Ecto neural progenitor cell (in vitro differentiated cells): ENCODE results near the gene STPG1.

ENCODE experiments used
- DNase-seq: peaks from one replicate; pipeline ENCODE4 v3.0.0-alpha.2; 2018; ENCODE audit warnings: low spot score

STPG1 gene

GRCh38 chr1:24426744-24427544 is 13.4 kb upstream of the STPG1 start:
- DNase-seq = no peak

DNA sequence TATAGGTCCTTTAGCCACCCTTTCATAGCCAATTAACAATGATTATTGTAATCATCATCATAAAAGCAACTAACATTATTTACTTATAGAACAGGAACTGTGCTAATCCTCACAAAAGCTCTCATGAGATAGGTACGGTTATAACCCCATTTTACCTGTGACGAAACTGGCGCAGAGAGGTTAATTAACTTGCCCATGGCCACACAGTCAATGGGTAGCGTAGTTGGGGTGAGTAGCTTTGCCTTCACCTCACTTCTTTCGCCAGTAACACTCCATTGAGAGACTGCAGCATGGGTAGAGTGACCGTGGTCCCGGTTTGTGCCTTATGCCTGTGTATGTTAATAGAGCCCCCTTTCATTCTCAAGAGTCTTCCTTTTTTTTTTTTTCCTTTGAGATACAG is 12.3 kb upstream of the STPG1 start:
- DNase-seq = no peak

- DNase-seq = no peak
Observed at GRCh38 chr1:24425441-24425840, 11.9 kb upstream of the STPG1 start.

GRCh38 chr1:24424990-24425389 is 11.4 kb upstream of the STPG1 start:
- DNase-seq = no peak

- no peak for DNase-seq
Observed at GRCh38 chr1:24424207-24424606, 10.6 kb upstream of the STPG1 start.

- DNase-seq = no peak
Observed at GRCh38 chr1:24421502-24421901, 7.9 kb upstream of the STPG1 start.

GRCh38 chr1:24420547-24420946 is 7.0 kb upstream of the STPG1 start:
- no peak for DNase-seq

- no peak for DNase-seq
Observed at GRCh38 chr1:24418898-24419628, 5.5 kb upstream of the STPG1 start.

GRCh38 chr1:24417681-24418080 is 4.1 kb upstream of the STPG1 start:
- no peak for DNase-seq

- DNase-seq = no peak
Observed at GRCh38 chr1:24416666-24417391, 3.2 kb upstream of the STPG1 start.

GRCh38 chr1:24415910-24416665 is 2.5 kb upstream of the STPG1 start:
- DNase-seq = no peak

DNA sequence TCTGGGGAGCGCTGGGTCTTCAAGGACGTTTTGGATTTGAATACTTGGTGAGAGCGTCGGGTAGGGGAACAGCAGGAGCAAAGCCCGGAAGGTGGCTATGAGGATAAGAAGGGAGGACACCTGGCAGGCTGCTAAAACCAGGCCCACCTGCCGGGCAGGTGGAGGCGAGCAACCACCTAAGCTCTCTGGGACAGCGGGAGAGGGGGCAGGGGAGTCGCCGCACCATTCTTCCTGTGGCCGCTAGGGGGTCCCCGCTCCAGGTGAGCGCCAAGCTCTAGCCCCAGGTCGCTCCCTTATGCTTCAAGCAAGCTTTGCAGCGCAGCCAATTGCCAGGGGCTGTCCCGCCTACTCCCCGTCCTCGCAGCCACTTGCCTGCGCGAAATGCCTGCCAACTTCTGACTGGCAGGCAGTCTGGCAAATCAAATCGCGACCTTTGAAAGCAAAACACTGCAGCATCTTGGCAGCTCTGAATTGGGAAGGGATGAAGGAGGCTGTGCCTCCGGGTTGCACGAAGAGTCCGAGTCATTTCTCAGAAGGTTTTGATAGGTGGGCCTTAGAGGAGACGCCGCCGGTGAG is 1.8 kb upstream of the STPG1 start, which contains the start of gene NIPAL3:
Gene NIPAL3, plus strand, starts transcription at position 469 of the 576 bp plus-strand sequence. CDS start 3,746 bp downstream, outside the sequence.
- DNase-seq = peak; percentile 97

DNA sequence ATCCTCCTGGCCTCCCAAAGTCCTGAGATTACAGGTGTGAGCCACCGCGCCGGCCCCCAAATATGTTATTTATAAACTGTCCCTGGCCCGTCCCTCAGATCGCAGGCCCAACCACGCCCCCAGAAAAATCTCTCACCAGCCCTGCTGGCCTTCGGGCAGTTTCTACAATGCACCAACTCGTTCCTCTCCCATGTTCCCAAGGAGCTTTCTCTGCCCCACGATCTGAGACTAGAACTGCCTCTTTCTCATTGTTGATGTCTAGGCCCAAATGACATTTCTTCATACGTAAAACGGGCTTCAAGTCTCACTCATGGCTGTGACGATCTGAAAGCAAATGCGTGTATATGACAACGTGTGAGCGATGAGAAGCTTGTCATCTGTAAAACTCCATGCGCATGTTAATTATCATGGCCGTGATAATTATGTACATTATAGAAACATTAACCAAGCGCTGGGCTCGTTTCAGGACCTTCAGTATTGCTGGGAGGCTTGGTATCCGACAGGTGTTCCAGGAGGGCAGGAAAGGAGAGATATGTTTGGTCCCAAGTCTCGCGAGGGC is 1.3 kb upstream of the STPG1 start:
- no peak for DNase-seq

DNA sequence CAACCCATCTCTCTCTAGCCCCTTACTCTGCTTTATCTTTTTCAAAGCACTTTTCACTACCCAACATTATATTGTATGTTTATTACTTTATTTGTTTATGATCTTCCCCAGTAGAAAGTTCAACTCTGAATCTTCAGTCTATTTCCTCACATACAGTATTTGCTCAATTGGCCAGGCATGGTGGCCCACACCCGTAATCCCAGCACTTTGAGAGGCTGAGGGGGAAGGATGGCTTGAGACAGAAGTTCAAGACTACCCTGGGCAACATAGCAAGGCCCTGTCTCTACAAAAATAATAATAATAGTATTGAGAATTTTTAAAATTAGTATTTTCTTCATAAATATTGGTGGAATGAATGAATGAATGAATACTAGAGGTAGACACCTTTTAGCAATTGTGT is 1.2 kb downstream of the STPG1 start:
- no peak for DNase-seq

- no peak for DNase-seq
Observed at GRCh38 chr1:24411963-24412362, 1.6 kb downstream of the STPG1 start.

GRCh38 chr1:24410750-24411149 is 2.8 kb downstream of the STPG1 start:
- DNase-seq = no peak

DNA sequence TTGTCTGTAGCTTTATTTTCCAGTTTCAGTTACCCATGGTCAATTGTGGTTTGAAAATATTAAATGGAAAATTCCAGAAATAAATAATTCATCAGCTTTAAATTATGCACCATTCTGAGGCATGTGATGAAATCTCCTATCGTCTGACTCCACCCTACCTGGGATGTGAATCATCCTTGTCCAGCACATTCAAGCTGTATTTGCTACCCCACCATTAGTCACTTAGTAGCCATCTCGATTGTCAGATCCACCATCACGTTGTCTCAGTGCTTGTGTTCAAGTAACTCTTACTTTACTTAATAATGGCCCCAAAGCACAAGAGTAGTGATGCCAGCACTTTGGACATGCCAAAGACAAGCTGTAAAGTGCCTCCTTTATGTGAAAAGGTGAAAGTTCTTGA is 4.0 kb downstream of the STPG1 start:
- DNase-seq = no peak

DNA sequence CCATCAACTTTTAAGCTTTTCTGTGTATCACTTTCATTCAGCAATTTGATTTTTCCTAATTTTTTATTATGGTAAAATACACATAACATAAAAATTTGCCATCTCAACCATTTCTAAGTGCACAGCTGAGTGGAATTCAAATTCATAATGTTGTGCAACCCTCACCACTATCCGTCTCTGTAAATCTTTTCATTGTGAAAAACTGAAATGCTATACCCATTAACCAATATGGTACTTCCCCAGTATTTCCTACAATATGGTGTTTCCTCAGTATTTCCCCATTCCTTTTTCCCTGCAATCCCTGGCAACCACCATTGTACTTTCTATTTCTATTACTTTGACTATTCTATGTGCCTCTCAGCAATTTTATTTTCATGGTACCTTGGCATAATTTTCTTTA is 6.8 kb downstream of the STPG1 start:
- DNase-seq = no peak

GRCh38 chr1:24403806-24404205 is 9.8 kb downstream of the STPG1 start:
- DNase-seq = no peak

GRCh38 chr1:24400065-24400464 is 13.5 kb downstream of the STPG1 start:
- no peak for DNase-seq

GRCh38 chr1:24393892-24394291 is 19.7 kb downstream of the STPG1 start:
- peak; percentile 34 for DNase-seq
